Measurements from ENCODE around the gene DNAH6. TPM values are rescaled to one million over a fixed set of nuclear protein-coding genes. Genes with fewer than 3 reads are reported as not detected.
A peak's percentile ranks its signal among the peaks of the same experiment; 100 is the strongest.
"Not testable (repeated sequence)": the region's sequence is repeated elsewhere in the genome, so short reads cannot be mapped to it uniquely, and the experiment has no call there.

Gene DNAH6, protein sequence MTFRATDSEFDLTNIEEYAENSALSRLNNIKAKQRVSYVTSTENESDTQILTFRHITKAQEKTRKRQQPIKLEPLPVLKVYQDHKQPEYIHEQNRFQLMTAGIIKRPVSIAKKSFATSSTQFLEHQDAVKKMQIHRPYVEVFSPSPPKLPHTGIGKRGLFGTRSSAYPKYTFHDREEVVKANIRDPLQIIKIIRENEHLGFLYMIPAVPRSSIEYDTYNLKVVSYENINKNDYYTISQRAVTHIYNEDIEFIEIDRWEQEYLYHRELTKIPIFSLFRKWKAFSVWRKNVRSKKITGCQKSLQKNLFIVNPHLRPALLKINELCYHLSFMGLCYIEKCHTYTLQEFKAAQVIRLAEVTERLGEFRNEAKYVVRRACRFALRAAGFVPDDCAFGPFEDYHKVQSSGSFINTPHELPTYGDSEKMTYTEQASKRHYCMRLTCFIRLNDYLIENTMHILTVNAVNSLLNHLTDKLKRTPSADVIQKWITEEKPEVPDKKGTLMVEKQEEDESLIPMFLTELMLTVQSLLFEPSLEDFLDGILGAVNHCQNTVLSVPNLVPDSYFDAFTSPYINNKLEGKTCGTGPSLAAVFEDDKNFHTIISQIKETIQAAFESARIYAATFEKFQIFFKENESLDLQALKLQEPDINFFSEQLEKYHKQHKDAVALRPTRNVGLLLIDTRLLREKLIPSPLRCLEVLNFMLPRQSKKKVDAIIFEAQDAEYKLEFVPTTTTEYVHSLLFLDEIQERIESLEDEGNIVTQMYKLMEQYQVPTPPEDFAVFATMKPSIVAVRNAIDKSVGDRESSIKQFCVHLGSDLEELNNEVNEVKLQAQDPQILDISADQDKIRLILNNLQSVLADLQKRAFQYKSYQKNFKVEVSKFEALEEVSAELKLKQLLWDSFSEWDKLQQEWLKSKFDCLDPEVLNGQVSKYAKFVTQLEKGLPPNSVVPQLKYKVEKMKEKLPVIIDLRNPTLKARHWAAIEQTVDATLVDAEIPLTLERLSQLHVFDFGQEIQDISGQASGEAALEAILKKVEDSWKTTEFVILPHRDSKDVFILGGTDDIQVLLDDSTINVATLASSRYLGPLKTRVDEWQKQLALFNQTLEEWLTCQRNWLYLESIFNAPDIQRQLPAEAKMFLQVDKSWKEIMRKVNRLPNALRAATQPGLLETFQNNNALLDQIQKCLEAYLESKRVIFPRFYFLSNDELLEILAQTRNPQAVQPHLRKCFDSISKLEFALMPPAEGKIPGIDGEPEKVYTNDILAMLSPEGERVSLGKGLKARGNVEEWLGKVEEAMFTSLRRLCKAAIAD (N-terminal part only)
- total RNA-seq (2022) = 0.32 and 0.70 TPM in 2 replicates
- percentile 32 among the genes with signal in this experiment for Bru-seq, nascent RNA
- BruChase-seq, experiment 1, labeled RNA remaining after a 2-hour chase = percentile 25 among the genes with signal in this experiment
- percentile 24 among the genes with signal in this experiment for BruChase-seq, experiment 2, labeled RNA remaining after a 6-hour chase
- long read RNA-seq, partial matches to known transcripts = 0 of 1 reads
- long read RNA-seq, other reads (novel, unspliced or antisense) = 1 of 1 reads

GRCh38 chr2:84516234-84516986 lies at the start of gene DNAH6:
Gene DNAH6 (plus strand): TSS chr2:84516498. CDS start chr2:84517827, 1,329 bp downstream.
- H3K9me3 ChIP-seq = peaks cover 3% of the 10 kb centered on the region; the same call in 1 of the 2 replicates
- CTCF ChIA-PET = no interaction called here
- Mint-ChIP-seq H3K27me3 (ENCODE audit: insufficient read depth, unreplicated experiment) (no peaks in the 10 kb centered on the region), H3K4me1 (ENCODE audit: low read depth, unreplicated experiment) (peaks cover 7% of the 10 kb centered on the region), H3K27ac (ENCODE audit: unreplicated experiment) (peak within 1 kb of the TSS; percentile 90), H3K36me3 (ENCODE audit: insufficient read depth, unreplicated experiment) (peaks cover 6% of the 10 kb centered on the region), H3K4me3 (ENCODE audit: unreplicated experiment) (peak within 1 kb of the TSS; percentile 76), H3K9me3 (ENCODE audit: unreplicated experiment) (peaks cover 17% of the 10 kb centered on the region)
- no peak for TF ChIP-seq CTCF (IDR thresholded peaks at IDR 0.05; ENCODE audit: insufficient read depth in 1 of 2, low read depth in 1 of 2, low read length in 1 of 2, severe bottlenecking in 1 of 2, unreplicated experiment in 1 of 2)
- peak within 1 kb of the TSS; percentile 28 for H3K4me3 ChIP-seq (ENCODE audit: low read depth, low read length)
- no TSS peak for BruUV-seq (replicated peaks)
- intact Hi-C loops (cut with micrococcal nuclease; ENCODE audit: unreplicated experiment) = loop anchor here (1.0 to 5.0 kb wide), 2 partner anchors 11 to 96 kb away; no protein-coding TSS in a partner anchor
- POLR2A ChIA-PET = interaction anchor here (0.6 kb wide), 1 partner anchor 57 kb away, joined by 3 read pairs; the partner anchor contains the start of gene SUCLG1
- DNase-seq = peak; percentile 88 to 91
- no peaks in the 10 kb centered on the region for H3K27me3 ChIP-seq (replicated peaks; ENCODE audit: control insufficient read depth, insufficient read depth, low read length)
- H3K36me3 ChIP-seq (ENCODE audit: control insufficient read depth, insufficient read depth, low read length) = no peaks in the 10 kb centered on the region
- no peaks in the 10 kb centered on the region for H3K4me1 ChIP-seq

- ChIA-PET CTCF (no interaction called here), POLR2A (no interaction called here)
- H3K9me3 ChIP-seq = peaks cover 17% of the 10 kb centered on the region
- H3K4me1 ChIP-seq = peaks cover 3% of the 10 kb centered on the region; the same call in 1 of the 2 replicates
- TF ChIP-seq CTCF (IDR thresholded peaks at IDR 0.05; ENCODE audit: insufficient read depth in 1 of 2, low read depth in 1 of 2, low read length in 1 of 2, severe bottlenecking in 1 of 2, unreplicated experiment in 1 of 2) = no peak
- H3K27me3 ChIP-seq (replicated peaks; ENCODE audit: control insufficient read depth, insufficient read depth, low read length) = no peaks in the 10 kb centered on the region
- Mint-ChIP-seq H3K4me3 (ENCODE audit: unreplicated experiment) (no peak overlapping the region), H3K4me1 (ENCODE audit: low read depth, unreplicated experiment) (peaks cover 8% of the 10 kb centered on the region), H3K9me3 (ENCODE audit: unreplicated experiment) (peaks cover 36% of the 10 kb centered on the region), H3K36me3 (ENCODE audit: insufficient read depth, unreplicated experiment) (no peaks in the 10 kb centered on the region), H3K27ac (ENCODE audit: unreplicated experiment) (no peak overlapping the region), H3K27me3 (ENCODE audit: insufficient read depth, unreplicated experiment) (no peaks in the 10 kb centered on the region)
- H3K36me3 ChIP-seq (ENCODE audit: control insufficient read depth, insufficient read depth, low read length) = no peaks in the 10 kb centered on the region; the same call in 1 of the 2 replicates
- BruUV-seq (replicated peaks) = no TSS peak
- intact Hi-C loops (cut with micrococcal nuclease; ENCODE audit: unreplicated experiment) = no loop called here
- DNase-seq = no peak
- H3K4me3 ChIP-seq (ENCODE audit: low read depth, low read length) = no peak overlapping the region
These were observed 48.9 kb upstream of the DNAH6 start for GRCh38 chr2:84467389-84467788.

GRCh38 chr2:84472423-84472822 lies 43.9 kb upstream of the DNAH6 start:
- intact Hi-C loops (cut with micrococcal nuclease; ENCODE audit: unreplicated experiment); H3K4me1 ChIP-seq; CTCF ChIA-PET; POLR2A ChIA-PET; BruUV-seq (replicated peaks); H3K4me3 Mint-ChIP-seq (ENCODE audit: unreplicated experiment); H3K27ac Mint-ChIP-seq (ENCODE audit: unreplicated experiment); H3K27me3 Mint-ChIP-seq (ENCODE audit: insufficient read depth, unreplicated experiment); DNase-seq; H3K4me1 Mint-ChIP-seq (ENCODE audit: low read depth, unreplicated experiment); H3K4me3 ChIP-seq (ENCODE audit: low read depth, low read length); H3K36me3 Mint-ChIP-seq (ENCODE audit: insufficient read depth, unreplicated experiment); H3K27me3 ChIP-seq (replicated peaks; ENCODE audit: control insufficient read depth, insufficient read depth, low read length); H3K36me3 ChIP-seq (ENCODE audit: control insufficient read depth, insufficient read depth, low read length): not testable (repeated sequence)
- H3K9me3 Mint-ChIP-seq (ENCODE audit: unreplicated experiment) = peaks cover 67% of the 10 kb centered on the region
- H3K9me3 ChIP-seq = peaks cover 14% of the 10 kb centered on the region; the same call in 1 of the 2 replicates

Data from Caco-2 (cell line).